GM10248 (cell line): Measurements from ENCODE around the gene SPATA9.

Source experiments
- CTCF ChIA-PET: fragments of 300-600 bp; sonication (Branson Sonifier 250); formaldehyde crosslinking; extraction: SDS; loops from one replicate; lab custom pipeline; 2021; ENCODE audit warnings: antibody characterized with exemption; lab: Yijun Ruan, JAX
- POLR2A ChIA-PET: fragments of 350-650 bp; sonication (Branson Sonifier 250); formaldehyde crosslinking; extraction: SDS; loops from one replicate; lab custom pipeline; 2020; ENCODE audit warnings: antibody characterized with exemption; lab: Yijun Ruan, JAX
- DNase-seq: peaks from one replicate; pipeline ENCODE4 v3.0.0; 2012; ENCODE audit errors: extremely low spot score
- CTCF ChIP-seq: IDR thresholded peaks from 2 replicates; pipeline ENCODE4 v1.5.1; 2012; ENCODE audit warnings: mild to moderate bottlenecking, low read depth; ENCODE audit errors: extremely low read depth, missing control alignments, control extremely low read depth

SPATA9 gene

DNA sequence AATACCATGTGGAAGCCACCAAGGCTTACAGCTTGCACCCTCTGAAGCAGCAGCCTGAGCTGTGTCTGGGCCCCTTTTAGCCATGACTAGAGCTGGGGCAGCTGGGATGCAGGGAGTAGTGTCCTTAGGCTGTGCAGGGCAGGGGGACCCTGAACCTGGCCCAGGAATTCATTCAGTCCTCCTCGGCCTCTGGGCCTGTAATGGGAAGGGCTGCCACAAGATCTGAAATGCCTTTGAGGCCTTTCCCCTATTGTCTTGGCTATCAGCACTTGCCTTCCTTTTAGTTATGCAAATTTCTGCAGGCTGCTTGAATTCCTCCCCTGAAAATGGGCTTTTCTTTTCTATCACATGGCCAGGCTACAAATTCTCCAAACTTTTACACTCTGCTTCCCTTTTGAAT, 53.9 kb downstream of the SPATA9 start:
- DNase-seq: no peak
- TF ChIP-seq CTCF: no peak
- POLR2A ChIA-PET: no interaction called here
- CTCF ChIA-PET: interaction anchor here (1.8 to 2.3 kb wide), 2 partner anchors 10 to 15 kb away, joined by 4 to 7 read pairs; no protein-coding TSS in a partner anchor

- ChIA-PET POLR2A (no interaction called here), CTCF (interaction anchor here (1.0 to 2.3 kb wide), 4 partner anchors 9 to 36 kb away, joined by 3 to 7 read pairs (median 4); no protein-coding TSS in a partner anchor)
- no peak for DNase-seq
- no peak for TF ChIP-seq CTCF
These were observed 54.6 kb downstream of the SPATA9 start for GRCh38 chr5:95627971-95628810.

DNA sequence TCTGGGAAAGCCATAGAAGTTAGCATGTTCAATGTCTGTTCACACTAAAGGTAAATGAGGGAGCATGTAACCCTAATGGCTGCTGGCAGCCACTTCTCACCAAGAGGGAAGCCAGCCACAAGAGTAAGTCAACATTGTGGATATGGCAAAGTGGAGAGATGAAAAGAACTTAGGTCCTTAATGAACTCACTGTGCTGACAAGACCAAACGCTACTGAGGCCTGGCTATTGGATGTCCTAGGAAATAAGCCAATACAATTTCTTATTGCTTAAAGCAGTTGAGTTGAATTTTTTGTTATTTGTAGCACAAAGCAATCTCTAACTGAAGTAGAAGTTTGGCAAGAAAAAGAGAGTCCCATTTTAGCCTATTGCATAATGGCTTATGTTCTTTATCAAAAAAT, 56.1 kb downstream of the SPATA9 start:
- CTCF ChIA-PET: interaction anchor here (1.2 to 1.4 kb wide), 2 partner anchors 9 to 17 kb away, joined by 3 read pairs; no protein-coding TSS in a partner anchor
- DNase-seq: no peak
- POLR2A ChIA-PET: no interaction called here
- no peak for TF ChIP-seq CTCF

DNA sequence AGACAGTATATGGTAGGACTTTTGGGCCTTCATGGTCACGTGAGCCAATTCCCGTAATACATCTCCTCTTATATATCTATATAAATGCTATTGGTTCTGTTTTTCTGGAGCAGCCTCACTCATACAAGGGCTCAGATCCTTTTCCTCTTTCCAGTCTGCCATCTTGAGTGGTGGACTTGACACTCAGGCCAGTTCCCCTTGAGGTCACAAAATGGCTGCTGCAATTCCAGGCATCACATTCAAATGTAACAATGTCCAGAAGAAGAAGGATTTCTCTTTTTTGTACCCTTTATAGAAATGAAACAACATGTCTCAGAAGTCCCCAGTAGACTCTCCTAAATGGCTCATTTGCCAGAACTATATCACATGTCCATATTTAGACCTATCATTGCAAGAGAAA, 58.4 kb downstream of the SPATA9 start:
- no peak for DNase-seq
- CTCF ChIA-PET: interaction anchor here (0.7 to 5.2 kb wide), 2 partner anchors 19 to 276 kb away, joined by 3 to 42 read pairs; no protein-coding TSS in a partner anchor
- no peak for TF ChIP-seq CTCF
- POLR2A ChIA-PET: no interaction called here

- TF ChIP-seq CTCF: no peak
- DNase-seq: no peak
- ChIA-PET CTCF (interaction anchor here (0.7 to 5.2 kb wide), 6 partner anchors 8 to 277 kb away, joined by 3 to 42 read pairs (median 7); partner anchors contain the start of gene RFESD), POLR2A (no interaction called here)
These were observed 59.1 kb downstream of the SPATA9 start for GRCh38 chr5:95623706-95624105.

- no peak for DNase-seq
- ChIA-PET POLR2A (interaction anchor here (0.7 to 0.9 kb wide), 2 partner anchors 67 to 186 kb away, joined by 4 to 5 read pairs; partner anchors contain the start of genes ARSK and SKIC3), CTCF (interaction anchor here (1.0 to 5.2 kb wide), 10 partner anchors 10 to 714 kb away, joined by 3 to 42 read pairs (median 4); partner anchors contain the start of gene RFESD)
- no peak for TF ChIP-seq CTCF
These were observed 60.8 kb downstream of the SPATA9 start for GRCh38 chr5:95621839-95622629.
